Measurements from ENCODE around the gene CFAP97.
"Not testable (repeated sequence)": the region's sequence is repeated elsewhere in the genome, so short reads cannot be mapped to it uniquely, and the experiment has no call there.

DNA sequence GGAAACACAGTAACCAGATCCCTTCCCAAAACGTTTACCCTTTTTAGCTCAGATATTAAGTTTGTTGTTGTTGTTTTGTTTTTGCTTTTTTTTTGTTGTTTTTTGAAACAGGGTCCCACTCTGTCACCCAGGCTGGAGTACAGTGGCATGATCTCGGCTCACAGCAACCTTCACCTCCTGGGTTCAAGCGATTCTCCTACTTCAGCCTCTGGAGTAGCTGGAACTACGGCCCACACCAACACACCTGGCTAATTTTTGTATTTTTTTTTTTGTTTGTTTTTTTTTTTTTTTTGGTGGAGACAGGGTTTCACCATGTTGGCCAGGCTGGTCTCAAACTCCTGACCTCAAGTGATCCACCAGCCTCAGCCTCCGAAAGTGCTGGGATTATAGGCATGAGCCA is 84.3 kb downstream of the CFAP97 start:
- not testable (repeated sequence) for TF ChIP-seq BHLHE40 (IDR thresholded peaks at IDR 0.05; ENCODE audit: borderline replicate concordance); ELF4 (IDR thresholded peaks at IDR 0.05); FOXA1 (IDR thresholded peaks at IDR 0.05); SP1 (IDR thresholded peaks at IDR 0.05); PKNOX1 (IDR thresholded peaks at IDR 0.05); HDGF (IDR thresholded peaks at IDR 0.05; ENCODE audit: borderline replicate concordance); CTBP1 (IDR thresholded peaks at IDR 0.05; ENCODE audit: borderline replicate concordance); ZNF384 (IDR thresholded peaks at IDR 0.05); ARNT (IDR thresholded peaks at IDR 0.05); FOXM1 (IDR thresholded peaks at IDR 0.05; ENCODE audit: borderline replicate concordance); FOXK2 (IDR thresholded peaks at IDR 0.05); LEF1 (IDR thresholded peaks at IDR 0.05; ENCODE audit: borderline replicate concordance); TARDBP (IDR thresholded peaks at IDR 0.05)

All from HEK293T (cell line).